Brain microvascular endothelial cell (primary cell): Measurements from ENCODE around the gene LRRK1.

Source experiments
- DNase-seq: peaks from one replicate; pipeline ENCODE4 v3.0.0-alpha.2; 2020
- H3K27ac ChIP-seq: fragments of 250-450 bp; sonication (Bioruptor Pico); 2 replicates; pipeline ENCODE4 v1.5.1; 2020; ENCODE audit warnings: mild to moderate bottlenecking, moderate library complexity
- H3K27me3 ChIP-seq: fragments of 250-450 bp; sonication (Bioruptor Pico); replicated peaks from 2 replicates; pipeline ENCODE4 v1.5.1; 2020; ENCODE audit warnings: mild to moderate bottlenecking
- H3K36me3 ChIP-seq: fragments of 250-450 bp; sonication (Bioruptor Pico); replicated peaks from 2 replicates; pipeline ENCODE4 v1.5.1; 2020; ENCODE audit warnings: mild to moderate bottlenecking
- H3K4me3 ChIP-seq: 2 replicates; pipeline ENCODE4 v1.5.1; 2011; ENCODE audit warnings: low read depth, mild to moderate bottlenecking, control low read depth, low read length, moderate library complexity
- CTCF ChIP-seq: IDR thresholded peaks from 2 replicates; pipeline ENCODE4 v1.5.1; 2011; ENCODE audit warnings: low read depth, mild to moderate bottlenecking, moderate library complexity, low read length, control low read depth, inconsistent platforms; ENCODE audit errors: missing control alignments
- in situ Hi-C: cut with HindIII; loops from 2 replicates; pipeline ENCODE4 v1.10.0; 2017; ENCODE audit warnings: low sequenced_read_pairs, low pct_ligation_motif_present

Gene LRRK1

DNA sequence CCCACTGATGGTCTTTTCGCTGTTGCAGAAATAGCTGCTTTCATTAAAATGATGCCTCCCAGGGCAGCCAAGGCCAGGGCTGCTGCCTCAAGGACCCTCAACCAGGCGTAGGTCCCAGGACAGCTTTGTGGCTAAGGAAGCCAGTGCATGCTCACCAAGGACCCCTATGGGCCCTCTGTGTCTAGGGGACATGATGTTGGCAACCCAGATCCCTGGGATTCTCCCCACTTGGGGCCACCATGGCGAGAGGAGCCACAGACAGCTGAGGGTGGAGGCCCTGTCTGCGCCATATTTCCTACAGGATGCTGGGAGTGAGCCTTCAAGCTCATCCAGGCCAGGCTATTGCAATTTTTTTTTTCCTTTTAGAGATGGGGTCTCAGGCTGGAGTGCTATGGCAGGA is 195.5 kb downstream of the LRRK1 start:
- H3K36me3 ChIP-seq: no peaks in the 10 kb centered on the region
- in situ Hi-C loops: no loop called here
- no peak for TF ChIP-seq CTCF
- H3K4me3 ChIP-seq: no peak overlapping the region
- no peaks in the 10 kb centered on the region for H3K27me3 ChIP-seq
- H3K27ac ChIP-seq: no peak overlapping the region
- no peak for DNase-seq

GRCh38 chr15:101115393-101115785 is 196.2 kb downstream of the LRRK1 start:
- Histone ChIP-seq H3K27me3 (no peaks in the 10 kb centered on the region), H3K36me3 (no peaks in the 10 kb centered on the region), H3K27ac (no peak overlapping the region), H3K4me3 (no peak overlapping the region)
- no peak for TF ChIP-seq CTCF
- in situ Hi-C loops: no loop called here
- no peak for DNase-seq

DNA sequence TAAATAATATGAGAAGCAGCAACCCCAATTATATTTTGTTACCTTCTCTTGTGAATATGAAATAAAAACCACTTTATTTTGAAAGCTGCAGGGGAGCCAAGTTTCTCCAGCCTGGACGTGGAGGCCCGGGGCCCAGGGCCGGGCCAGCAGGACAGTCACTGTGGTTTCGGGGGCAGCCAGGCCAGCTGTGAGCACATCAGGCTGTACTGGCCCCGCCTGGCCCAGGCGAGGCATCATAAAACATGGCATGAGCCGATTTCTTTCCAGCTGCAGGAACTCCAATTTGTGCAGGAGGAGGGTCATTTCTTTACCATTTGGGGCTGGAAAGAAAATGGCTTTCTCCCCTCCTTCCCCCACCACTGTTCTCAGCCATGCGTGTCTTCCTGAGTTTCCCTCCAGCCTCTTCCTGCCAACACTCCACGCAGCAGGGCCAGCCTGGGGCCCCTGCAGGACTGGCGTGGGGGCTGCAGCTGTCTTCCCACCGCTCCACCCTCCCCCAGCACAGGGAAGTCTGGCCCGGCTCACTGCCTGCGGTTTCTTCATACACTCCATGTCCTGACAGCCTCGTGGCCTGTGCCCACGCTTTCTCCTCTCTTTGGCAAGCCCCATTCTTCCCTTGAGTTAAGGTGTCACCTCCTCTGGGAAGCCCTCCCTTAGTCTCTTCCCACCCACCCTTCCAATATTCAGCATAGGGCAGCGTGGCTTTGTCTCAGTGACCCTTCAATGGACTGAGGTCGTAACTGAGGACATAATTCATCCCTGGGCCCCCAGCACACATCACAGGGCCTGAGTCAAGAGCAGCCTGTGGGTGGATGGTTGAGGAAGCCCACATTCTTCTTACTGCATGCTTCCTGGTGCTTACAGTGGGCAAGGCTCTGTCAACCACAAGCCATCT is 196.9 kb downstream of the LRRK1 start:
- H3K27me3 ChIP-seq: no peaks in the 10 kb centered on the region
- TF ChIP-seq CTCF: no peak
- H3K27ac ChIP-seq: no peak overlapping the region
- in situ Hi-C loops: no loop called here
- no peak for DNase-seq
- no peaks in the 10 kb centered on the region for H3K36me3 ChIP-seq
- H3K4me3 ChIP-seq: no peak overlapping the region

DNA sequence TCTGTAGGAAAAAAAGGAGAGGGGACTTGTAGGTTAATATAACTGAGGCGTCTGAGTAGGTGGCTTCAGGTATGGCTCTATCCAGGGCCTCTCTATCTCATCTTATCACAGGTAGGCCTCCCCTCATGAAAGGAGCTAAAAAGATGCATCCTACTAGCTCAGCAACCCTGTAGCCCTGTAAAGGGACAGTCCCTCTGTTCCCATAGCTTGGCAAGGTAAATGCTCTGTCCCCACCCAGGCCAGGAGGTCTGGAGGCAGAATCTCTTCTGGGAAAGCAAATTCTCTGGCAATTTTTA is 197.5 kb downstream of the LRRK1 start:
- no peak for TF ChIP-seq CTCF
- Histone ChIP-seq H3K36me3 (no peaks in the 10 kb centered on the region), H3K27ac (no peak overlapping the region), H3K4me3 (no peak overlapping the region), H3K27me3 (no peaks in the 10 kb centered on the region)
- in situ Hi-C loops: no loop called here
- no peak for DNase-seq

- H3K36me3 ChIP-seq: no peaks in the 10 kb centered on the region
- no peak for DNase-seq
- H3K4me3 ChIP-seq: no peak overlapping the region
- no peak for TF ChIP-seq CTCF
- H3K27ac ChIP-seq: no peak overlapping the region
- in situ Hi-C loops: no loop called here
- no peaks in the 10 kb centered on the region for H3K27me3 ChIP-seq
Measured at GRCh38 chr15:101118116-101118515, 199.0 kb downstream of the LRRK1 start.

- no peak overlapping the region for H3K4me3 ChIP-seq
- H3K27ac ChIP-seq: no peak overlapping the region
- no peaks in the 10 kb centered on the region for H3K27me3 ChIP-seq
- H3K36me3 ChIP-seq: no peaks in the 10 kb centered on the region
- no peak for TF ChIP-seq CTCF
- in situ Hi-C loops: no loop called here
- DNase-seq: no peak
Measured at GRCh38 chr15:101118615-101119014, 199.5 kb downstream of the LRRK1 start.
